Natural killer cell (primary cell): ENCODE measurements around the gene ZFP1. TPM values are rescaled to one million over a fixed set of nuclear protein-coding genes. Genes with fewer than 3 reads are reported as not detected.

Source experiments
- ATAC-seq, 3 donors: fragments of 150-1000 bp in 2 of 3; fragments of 200-7000 bp in 1 of 3; cut with Tn5 transposase; 1 replicate in 1 of 3; 2 replicates in 2 of 3; pipeline ENCODE4 v1.10.0; 2021; ENCODE audit warnings: mild to moderate bottlenecking in 2 of 3, moderate library complexity in 2 of 3
- DNase-seq, 2 donors: peaks; one replicate each; pipeline versions ENCODE4 v3.0.0 to v3.0.0-alpha.2; 2013 to 2021; ENCODE audit warnings: mixed read lengths in 1 of 2
- H3K27ac ChIP-seq: one replicate; pipeline ENCODE4 v1.5.1; 2013; ENCODE audit warnings: mild to moderate bottlenecking, low read length
- H3K27me3 ChIP-seq: one replicate; pipeline ENCODE4 v1.6.1; 2013; ENCODE audit warnings: low read length; ENCODE audit not compliant: control insufficient read depth, insufficient read depth
- H3K36me3 ChIP-seq: one replicate; pipeline ENCODE4 v1.6.1; 2013; ENCODE audit warnings: low read length; ENCODE audit not compliant: control insufficient read depth, insufficient read depth
- H3K4me1 ChIP-seq: one replicate; pipeline ENCODE4 v1.6.1; 2013; ENCODE audit warnings: low read length; ENCODE audit not compliant: control insufficient read depth, insufficient read depth
- H3K4me3 ChIP-seq: one replicate; pipeline ENCODE4 v1.5.1; 2013; ENCODE audit warnings: low read length
- H3K9me3 ChIP-seq: one replicate; pipeline ENCODE4 v1.6.1; 2013; ENCODE audit warnings: low read length; ENCODE audit not compliant: control insufficient read depth, insufficient read depth
- H3K27ac Mint-ChIP-seq, 2 donors: one replicate each; pipeline ENCODE4 v1.8.0; 2022; ENCODE audit warnings: mild to moderate bottlenecking in 2 of 2, mixed read lengths in 2 of 2, moderate library complexity in 1 of 2
- H3K27me3 Mint-ChIP-seq, 2 donors: one replicate each; pipeline ENCODE4 v1.8.0; 2022; ENCODE audit warnings: low read depth in 2 of 2, mixed read lengths in 2 of 2
- H3K36me3 Mint-ChIP-seq: one replicate; pipeline ENCODE4 v1.8.0; 2022; ENCODE audit warnings: mixed read lengths
- H3K4me1 Mint-ChIP-seq, 2 donors: one replicate each; pipeline ENCODE4 v1.8.0; 2022; ENCODE audit warnings: mixed read lengths in 2 of 2
- H3K4me3 Mint-ChIP-seq: one replicate; pipeline ENCODE4 v1.8.0; 2022; ENCODE audit warnings: mild to moderate bottlenecking, moderate library complexity, mixed read lengths
- H3K9me3 Mint-ChIP-seq, 2 donors: one replicate each; pipeline ENCODE4 v1.8.0; 2022; ENCODE audit warnings: mixed read lengths in 2 of 2
- CTCF ChIP-seq: fragments of 200-600 bp; IDR thresholded peaks from one replicate; pipeline ENCODE4 v1.8.0; 2022; ENCODE audit warnings: antibody characterized with exemption
- WGBS: methylation state at CpG from one replicate; pipeline ENCODE4 v1.1.7; 2013; ENCODE audit warnings: missing lambda C conversion rate; ENCODE audit not compliant: insufficient coverage; 5-methylcytosine and 5-hydroxymethylcytosine counted together
- intact Hi-C: fragments of 100-400 bp; cut with micrococcal nuclease; formaldehyde crosslinking; loops from one replicate; pipeline ENCODE4 v1.14.2; 2022
- total RNA-seq, 4 donors: library from RNA; stranded (reverse); fragments of 120-200 nt in 1 of 4; gene quantifications; one replicate each; pipeline versions ENCODE4 v1.2.3 to v1.2.4, GENCODE V29; 2013 to 2022

ZFP1 gene
- total RNA-seq, 3 donors from 2014 or later (not counting 1 experiment from before 2014, with no cell fraction given): 9.0 to 16.2 (median 14.9) TPM

DNA sequence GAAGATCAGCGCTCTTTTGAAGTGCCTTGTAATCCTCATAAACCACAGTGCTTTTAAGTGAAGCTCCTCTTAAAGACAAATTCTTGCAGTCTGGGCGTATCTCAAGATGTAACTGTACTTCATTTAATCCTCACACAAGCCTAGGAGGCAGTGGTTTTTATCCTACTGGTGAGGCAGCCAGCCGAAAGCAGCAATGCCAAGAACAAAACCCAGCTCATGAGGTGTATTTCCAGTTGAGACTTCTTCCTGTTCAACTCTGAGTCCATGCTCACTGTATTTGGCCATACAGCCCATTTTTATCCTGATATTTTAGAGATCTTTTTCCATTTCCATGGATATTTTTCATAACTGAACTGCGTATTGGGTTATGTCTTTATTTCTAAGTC, 44.9 kb downstream of the ZFP1 start:
- TF ChIP-seq CTCF: no peak

DNA sequence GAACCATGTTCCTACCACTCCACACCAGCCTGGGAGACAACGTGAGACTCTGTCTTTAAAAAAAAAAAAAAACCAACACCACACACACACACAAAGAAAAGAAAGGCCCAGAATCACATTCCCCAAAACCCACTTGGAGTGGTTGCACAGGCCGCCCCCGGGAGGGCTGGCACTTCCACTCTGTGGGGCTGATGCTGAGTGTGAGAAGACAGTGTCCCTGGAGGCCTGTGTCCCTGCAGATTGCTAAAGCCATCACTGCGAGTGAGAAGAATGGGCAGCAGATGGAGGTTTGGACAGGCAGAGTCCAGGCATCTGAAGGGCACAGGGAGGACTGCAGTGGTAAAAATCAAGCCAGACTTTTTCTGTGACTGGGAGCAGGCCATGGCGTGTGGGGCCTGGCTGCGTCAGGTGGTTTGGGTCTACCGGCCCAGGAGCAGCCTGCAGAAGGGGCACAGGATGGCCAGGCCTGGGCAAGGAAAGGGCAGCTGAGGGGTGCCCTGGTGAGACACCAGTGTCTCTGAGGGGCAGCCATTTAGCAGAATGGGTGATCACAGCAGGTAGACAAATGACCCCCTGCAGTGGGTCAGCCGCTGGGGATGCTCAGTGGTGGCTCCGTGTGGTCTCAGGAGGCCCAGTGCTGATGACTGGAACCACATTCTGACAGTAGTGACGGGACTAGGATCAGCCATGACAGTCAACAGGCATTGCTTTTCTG, 45.6 kb downstream of the ZFP1 start:
- Mint-ChIP-seq H3K9me3 (no peaks in the 10 kb centered on the region), H3K4me3 (no peak overlapping the region), H3K36me3 (no peaks in the 10 kb centered on the region), H3K4me1 (no peaks in the 10 kb centered on the region), H3K27ac (no peak overlapping the region), H3K27me3 (peaks cover 20 to 39% of the 10 kb centered on the region in 2 donors)
- Histone ChIP-seq H3K27ac (no peak overlapping the region), H3K4me3 (no peak overlapping the region), H3K36me3 (no peaks in the 10 kb centered on the region), H3K27me3 (no peaks in the 10 kb centered on the region), H3K9me3 (no peaks in the 10 kb centered on the region), H3K4me1 (no peaks in the 10 kb centered on the region)
- DNase-seq (no peak), ATAC-seq (no peak)
- TF ChIP-seq CTCF: no peak
- WGBS: 93% methylated on average over 10 of the region's 10 CpGs
- intact Hi-C loops: no loop called here

More for the DNA sequence above, 44.9 kb downstream of the ZFP1 start:
- 89% methylated on average over 3 of the region's 4 CpGs for WGBS
- H3K4me3 Mint-ChIP-seq: no peak overlapping the region
- no peaks in the 10 kb centered on the region for H3K27me3 ChIP-seq
- DNase-seq: no peak
- no peak overlapping the region for H3K4me3 ChIP-seq
- intact Hi-C loops: no loop called here
- no peak overlapping the region for H3K27ac Mint-ChIP-seq
- H3K4me1 Mint-ChIP-seq: no peaks in the 10 kb centered on the region
- H3K27me3 Mint-ChIP-seq: peaks cover 17 to 41% of the 10 kb centered on the region in 2 donors
- no peak overlapping the region for H3K27ac ChIP-seq
- no peaks in the 10 kb centered on the region for H3K4me1 ChIP-seq
- no peaks in the 10 kb centered on the region for H3K9me3 Mint-ChIP-seq
- no peaks in the 10 kb centered on the region for H3K36me3 Mint-ChIP-seq
- no peaks in the 10 kb centered on the region for H3K9me3 ChIP-seq
- H3K36me3 ChIP-seq: no peaks in the 10 kb centered on the region
- no peak for ATAC-seq

- H3K27me3 ChIP-seq: peaks cover 2% of the 10 kb centered on the region
- Mint-ChIP-seq H3K9me3 (no peaks in the 10 kb centered on the region), H3K36me3 (no peaks in the 10 kb centered on the region), H3K27ac (no peak overlapping the region), H3K27me3 (peaks cover 20 to 35% of the 10 kb centered on the region in 2 donors), H3K4me3 (no peak overlapping the region), H3K4me1 (no peaks in the 10 kb centered on the region)
- H3K36me3 ChIP-seq: no peaks in the 10 kb centered on the region
- intact Hi-C loops: loop anchor here (5.0 kb wide), 1 partner anchor 36 kb away; no protein-coding TSS in a partner anchor
- WGBS: 84% methylated on average over 24 of the region's 24 CpGs
- peaks cover 4% of the 10 kb centered on the region for H3K4me1 ChIP-seq
- ATAC-seq (no peak), DNase-seq (no peak)
- no peak overlapping the region for H3K27ac ChIP-seq
- no peak overlapping the region for H3K4me3 ChIP-seq
- TF ChIP-seq CTCF: no peak
- H3K9me3 ChIP-seq: no peaks in the 10 kb centered on the region
These were observed 47.8 kb downstream of the ZFP1 start for GRCh38 chr16:75195811-75196790.
